Endothelial cell of umbilical vein (primary cell): Measurements from ENCODE around the gene SART1. TPM values are rescaled to one million over a fixed set of nuclear protein-coding genes. Genes with fewer than 3 reads are reported as not detected.
A peak's percentile ranks its signal among the peaks of the same experiment; 100 is the strongest.

ENCODE experiments used
- BruUV-seq: library from RNA; stranded (reverse); fragments of 400-500 nt; replicated peaks from 2 replicates; lab custom pipeline; 2021; lab: Mats Ljungman, UMichigan
- CTCF ChIA-PET: fragments of 300-600, 350-600 bp; sonication (Branson Sonifier 250); formaldehyde crosslinking; loops from one replicate; lab custom pipeline; 2021; ENCODE audit warnings: antibody characterized with exemption, inconsistent platforms; lab: Charles Lee
- POLR2A ChIA-PET: fragments of 300-600, 350-600 bp; sonication (Branson Sonifier 250); formaldehyde crosslinking; loops from one replicate; lab custom pipeline; 2021; ENCODE audit warnings: antibody characterized with exemption, inconsistent platforms; lab: Charles Lee
- DNase-seq: peaks from one replicate; pipeline ENCODE4 v3.0.0-alpha.2; 2011; ENCODE audit warnings: low read depth, low spot score
- FAIRE-seq: peaks from 2 replicates; lab custom pipeline; 2011; peaks lifted over from hg19 to GRCh38; lab: Jason Lieb, UNC
- H2AFZ ChIP-seq: 2 replicates; pipeline ENCODE4 v1.6.0; 2012; ENCODE audit warnings: low read depth, low read length, control low read depth, inconsistent platforms
- H3K27ac ChIP-seq: 2 replicates; pipeline ENCODE4 v1.5.1; 2011; ENCODE audit warnings: low read depth, mild to moderate bottlenecking, control low read depth, low read length, moderate library complexity; ENCODE audit not compliant: insufficient read depth
- H3K27me3 ChIP-seq, 2 experiments: 2 replicates each; pipeline versions ENCODE4 v1.6.0 to v1.6.1; 2011; ENCODE audit warnings: low read length in 2 of 2, mixed read lengths in 1 of 2; ENCODE audit not compliant: control insufficient read depth in 2 of 2, insufficient read depth in 2 of 2
- H3K36me3 ChIP-seq, 2 experiments: 2 replicates in 1 of 2; 3 replicates in 1 of 2; pipeline ENCODE4 v1.5.1; 2011; ENCODE audit warnings: low read length in 2 of 2, mild to moderate bottlenecking in 1 of 2, moderate library complexity in 1 of 2; ENCODE audit not compliant: control insufficient read depth in 2 of 2, insufficient read depth in 2 of 2; ENCODE audit errors: extremely low read depth in 1 of 2
- H3K4me1 ChIP-seq: 3 replicates; pipeline ENCODE4 v1.5.1; 2011; ENCODE audit warnings: mild to moderate bottlenecking, low read length; ENCODE audit not compliant: control insufficient read depth, insufficient read depth; ENCODE audit errors: extremely low read depth
- H3K4me2 ChIP-seq: 2 replicates; pipeline ENCODE4 v1.6.1; 2011; ENCODE audit warnings: low read length, control low read depth, mixed read lengths; ENCODE audit not compliant: insufficient read depth
- H3K4me3 ChIP-seq, 3 experiments: fragments of 200-600 bp in 1 of 3; sonication (generic), shearing (Covaris generic) in 1 of 3; replicated peaks in 1 of 3; 2 replicates each; pipeline ENCODE4 v1.5.1; 2011 to 2016; ENCODE audit warnings: control low read depth in 3 of 3, low read length in 3 of 3, mild to moderate bottlenecking in 2 of 3, inconsistent platforms in 1 of 3, low read depth in 1 of 3, moderate library complexity in 1 of 3; ENCODE audit not compliant: insufficient read depth in 1 of 3
- H3K79me2 ChIP-seq: 2 replicates; pipeline ENCODE4 v1.6.0; 2012; ENCODE audit warnings: low read length, inconsistent platforms; ENCODE audit not compliant: control insufficient read depth, insufficient read depth
- H3K9ac ChIP-seq: replicated peaks from 2 replicates; pipeline ENCODE3; 2011; ENCODE audit warnings: low read length, control low read depth; ENCODE audit not compliant: insufficient read depth; ENCODE audit errors: extremely low read depth
- H3K9me1 ChIP-seq: replicated peaks from 3 replicates; pipeline ENCODE4 v1.6.0; 2011; ENCODE audit warnings: mild to moderate bottlenecking, low read length; ENCODE audit not compliant: control insufficient read depth, insufficient read depth; ENCODE audit errors: extremely low read depth
- H3K9me3 ChIP-seq: replicated peaks from 2 replicates; pipeline ENCODE4 v1.5.1; 2012; ENCODE audit warnings: low read length, inconsistent platforms; ENCODE audit not compliant: control insufficient read depth, insufficient read depth
- H4K20me1 ChIP-seq: replicated peaks from 2 replicates; pipeline ENCODE3; 2011; ENCODE audit warnings: mild to moderate bottlenecking, low read length; ENCODE audit not compliant: control insufficient read depth, insufficient read depth; ENCODE audit errors: extremely low read depth
- GATA2 ChIP-seq: IDR thresholded peaks from 2 replicates; pipeline ENCODE4 v1.7.0; 2011; ENCODE audit warnings: low read depth, mild to moderate bottlenecking, moderate library complexity, mixed read lengths, low read length; ENCODE audit not compliant: insufficient read length, insufficient read depth
- JUN ChIP-seq: IDR thresholded peaks from 2 replicates; pipeline ENCODE4 v1.6.1; 2011; ENCODE audit warnings: borderline replicate concordance, low read depth; ENCODE audit not compliant: insufficient read length, insufficient read depth
- POLR2A ChIP-seq: IDR thresholded peaks from 2 replicates; pipeline ENCODE4 v1.6.1; 2012; ENCODE audit warnings: low read depth, mild to moderate bottlenecking, control low read depth, low read length
- POLR2AphosphoS5 ChIP-seq: IDR thresholded peaks from 2 replicates; pipeline ENCODE4 v1.6.1; 2012; ENCODE audit warnings: low read depth, mild to moderate bottlenecking, control low read depth, low read length, moderate library complexity; ENCODE audit not compliant: insufficient read depth
- dilution Hi-C: fragments of 300-500 bp; cut with MboI; formaldehyde crosslinking; loops from one replicate; pipeline ENCODE4 v1.15.0; 2019; ENCODE audit warnings: low sequenced_read_pairs; ENCODE audit not compliant: extremely low pct_ligation_motif_present
- intact Hi-C: fragments of 100-400 bp; cut with micrococcal nuclease; formaldehyde crosslinking; loops from one replicate; pipeline ENCODE4 v1.10.0; 2022
- polyA plus RNA-seq, 4 experiments: library from polyadenylated mRNA; depleted of rRNA in 3 of 4; stranded (reverse) in 3 of 4; unstranded in 1 of 4; fragments of >200 nt; gene quantifications; 2 replicates each; pipeline versions ENCODE4 v1.2.1 to v1.2.3, GENCODE V29; 2011 to 2012; ENCODE audit warnings: missing spikeins in 1 of 4
- total RNA-seq: library from RNA; stranded (reverse); gene quantifications from 2 replicates; pipeline ENCODE4 v1.2.3, GENCODE V29; 2021
- TF ChIP-seq, protein P1 (sequence below): IDR thresholded peaks from 2 replicates; pipeline ENCODE4 v1.6.1; 2011; ENCODE audit not compliant: insufficient read depth, insufficient read length

Gene SART1
- total and polyA plus RNA-seq, 2 donors (not counting 3 experiments of a cell fraction or from before 2014, with no cell fraction given): 21.8 to 62.7 TPM

DNA sequence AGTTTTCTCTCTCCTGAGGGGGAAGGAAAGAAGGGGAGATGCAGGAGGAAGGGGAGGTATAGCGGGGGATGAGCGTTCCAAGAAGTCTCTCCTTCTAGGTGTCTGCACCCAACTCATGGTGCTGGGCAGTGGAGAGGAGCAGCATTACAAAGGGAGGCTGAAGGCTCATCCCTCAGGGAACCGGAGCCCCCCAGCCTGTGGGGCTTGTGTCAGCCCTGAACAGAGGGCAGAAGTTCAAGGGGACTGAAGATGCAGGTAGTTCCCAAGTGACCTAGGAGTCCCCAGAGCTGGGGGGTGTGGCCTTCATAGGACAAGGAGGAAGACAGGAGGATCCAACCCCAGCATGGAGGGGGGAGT is 44.5 kb upstream of the SART1 start:
- H3K9me3 ChIP-seq: no peaks in the 10 kb centered on the region
- no peak overlapping the region for H3K9ac ChIP-seq
- H3K27me3 ChIP-seq: no peaks in the 10 kb centered on the region
- H4K20me1 ChIP-seq: no peaks in the 10 kb centered on the region
- FAIRE-seq: no peak
- TF ChIP-seq POLR2A (peak; percentile 12), JUN (no peak), GATA2 (no peak), POLR2AphosphoS5 (no peak)
- intact Hi-C loops (loop anchor here (5.0 kb wide), 1 partner anchor 135 kb away; the partner anchor contains the start of gene SF3B2), dilution Hi-C loops (no loop called here)
- peak overlapping the region; percentile 92 for H3K27ac ChIP-seq
- no peaks in the 10 kb centered on the region for H3K9me1 ChIP-seq
- H3K4me2 ChIP-seq: peak overlapping the region; percentile 69
- H3K79me2 ChIP-seq: peaks cover 37% of the 10 kb centered on the region
- DNase-seq: no peak
- ChIA-PET CTCF (interaction anchor here (4.9 kb wide), 1 partner anchor 27 kb away, joined by 73 read pairs; the partner anchor contains the start of genes CCDC85B and FIBP), POLR2A (interaction anchor here (1.5 to 2.1 kb wide), 3 partner anchors 17 to 26 kb away, joined by 6 to 17 read pairs (median 7); partner anchors contain the start of genes CCDC85B and FOSL1)
- H3K36me3 ChIP-seq: peaks cover 0 to 2% of the 10 kb centered on the region in 2 experiments
- peaks cover 61% of the 10 kb centered on the region for H3K4me1 ChIP-seq
- no peak overlapping the region for H2AFZ ChIP-seq
- peak overlapping the region in 1 of 3 experiments; percentile 5 for H3K4me3 ChIP-seq
- no TSS peak for BruUV-seq

DNA sequence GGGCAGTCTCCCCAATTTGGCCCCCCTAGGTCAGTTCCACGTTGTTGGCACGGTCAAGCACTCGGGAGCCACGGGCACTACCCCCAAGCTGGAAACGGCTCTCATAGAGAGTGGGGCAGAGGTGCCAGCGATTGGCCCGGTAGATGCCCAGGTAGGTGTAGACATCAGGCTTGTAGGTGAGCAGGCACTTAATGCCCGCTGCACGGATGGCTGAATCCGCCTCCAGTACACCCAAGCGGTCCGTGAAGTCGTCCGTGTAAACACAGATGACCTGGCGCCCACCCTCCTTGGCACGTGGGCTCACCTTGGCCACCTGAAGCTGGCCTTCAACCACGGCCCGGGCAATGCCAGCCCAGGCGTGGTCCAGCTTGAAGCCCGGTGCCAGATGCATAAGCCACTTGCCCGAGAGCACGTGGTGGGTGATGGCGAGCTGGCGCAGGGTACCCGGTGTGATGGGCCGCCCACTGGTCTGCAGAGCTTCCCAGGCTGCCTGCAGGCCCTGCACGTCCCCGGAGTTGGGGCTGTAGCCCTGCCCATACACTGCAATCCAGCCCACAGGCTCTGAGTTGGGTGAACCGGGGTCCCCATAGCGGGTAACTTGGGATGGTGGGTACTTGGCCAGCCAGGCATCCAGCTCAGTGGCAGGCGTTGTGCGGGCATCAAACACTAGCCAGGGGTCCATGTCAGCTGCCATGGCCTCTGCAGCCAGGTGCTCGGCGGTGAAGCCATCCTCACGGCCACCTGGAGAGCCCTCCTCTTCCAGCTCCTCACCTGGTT is 43.9 kb upstream of the SART1 start:
- TF ChIP-seq, protein P1, sequence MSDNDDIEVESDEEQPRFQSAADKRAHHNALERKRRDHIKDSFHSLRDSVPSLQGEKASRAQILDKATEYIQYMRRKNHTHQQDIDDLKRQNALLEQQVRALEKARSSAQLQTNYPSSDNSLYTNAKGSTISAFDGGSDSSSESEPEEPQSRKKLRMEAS: no peak
- TF ChIP-seq POLR2A: peak; percentile 16
- ChIA-PET POLR2A (interaction anchor here (0.9 to 2.1 kb wide), 4 partner anchors 16 to 58 kb away, joined by 3 to 7 read pairs (median 5); partner anchors contain the start of genes CCDC85B and FOSL1), CTCF (interaction anchor here (0.9 to 4.9 kb wide), 2 partner anchors 27 to 33 kb away, joined by 4 to 73 read pairs; partner anchors contain the start of genes CCDC85B and FIBP)
- H3K9me1 ChIP-seq: no peaks in the 10 kb centered on the region
- dilution Hi-C loops (no loop called here), intact Hi-C loops (loop anchor here (5.0 kb wide), 1 partner anchor 135 kb away; the partner anchor contains the start of gene SF3B2)
- H3K79me2 ChIP-seq: peaks cover 37% of the 10 kb centered on the region
- peak overlapping the region; percentile 69 for H3K4me2 ChIP-seq
- DNase-seq (no peak), FAIRE-seq (no peak)
- no peaks in the 10 kb centered on the region for H3K9me3 ChIP-seq
- no peak overlapping the region for H2AFZ ChIP-seq
- peak overlapping the region; percentile 92 for H3K27ac ChIP-seq
- no peaks in the 10 kb centered on the region for H3K27me3 ChIP-seq
- no peaks in the 10 kb centered on the region for H4K20me1 ChIP-seq
- H3K4me3 ChIP-seq: peak overlapping the region; percentile 46 to 90 (median 71)
- H3K9ac ChIP-seq: peak overlapping the region; percentile 92
- H3K36me3 ChIP-seq: peaks cover 4 to 5% of the 10 kb centered on the region in 2 experiments
- peaks cover 55% of the 10 kb centered on the region for H3K4me1 ChIP-seq
- BruUV-seq: TSS peak; percentile 30
